ENCODE results near the gene CFAP20DC.

- TF ChIP-seq POLR2A (IDR thresholded peaks at IDR 0.05): no peak
- no peak for TF ChIP-seq CTCF (IDR thresholded peaks at IDR 0.05)
Measured at GRCh38 chr3:59093521-59093920, 43.7 kb upstream of the CFAP20DC start.
